GM20431 (cell line): Measurements from ENCODE around the gene CHCHD1.
"Not testable (repeated sequence)": the region's sequence is repeated elsewhere in the genome, so short reads cannot be mapped to it uniquely, and the experiment has no call there.

ENCODE experiments used
- in situ Hi-C: fragments of 300-500 bp; cut with MseI, MboI; formaldehyde crosslinking; loops from one replicate; pipeline ENCODE4 v1.15.0; 2020; ENCODE audit warnings: low sequenced_read_pairs; ENCODE audit not compliant: unreplicated experiment

CHCHD1 gene

DNA sequence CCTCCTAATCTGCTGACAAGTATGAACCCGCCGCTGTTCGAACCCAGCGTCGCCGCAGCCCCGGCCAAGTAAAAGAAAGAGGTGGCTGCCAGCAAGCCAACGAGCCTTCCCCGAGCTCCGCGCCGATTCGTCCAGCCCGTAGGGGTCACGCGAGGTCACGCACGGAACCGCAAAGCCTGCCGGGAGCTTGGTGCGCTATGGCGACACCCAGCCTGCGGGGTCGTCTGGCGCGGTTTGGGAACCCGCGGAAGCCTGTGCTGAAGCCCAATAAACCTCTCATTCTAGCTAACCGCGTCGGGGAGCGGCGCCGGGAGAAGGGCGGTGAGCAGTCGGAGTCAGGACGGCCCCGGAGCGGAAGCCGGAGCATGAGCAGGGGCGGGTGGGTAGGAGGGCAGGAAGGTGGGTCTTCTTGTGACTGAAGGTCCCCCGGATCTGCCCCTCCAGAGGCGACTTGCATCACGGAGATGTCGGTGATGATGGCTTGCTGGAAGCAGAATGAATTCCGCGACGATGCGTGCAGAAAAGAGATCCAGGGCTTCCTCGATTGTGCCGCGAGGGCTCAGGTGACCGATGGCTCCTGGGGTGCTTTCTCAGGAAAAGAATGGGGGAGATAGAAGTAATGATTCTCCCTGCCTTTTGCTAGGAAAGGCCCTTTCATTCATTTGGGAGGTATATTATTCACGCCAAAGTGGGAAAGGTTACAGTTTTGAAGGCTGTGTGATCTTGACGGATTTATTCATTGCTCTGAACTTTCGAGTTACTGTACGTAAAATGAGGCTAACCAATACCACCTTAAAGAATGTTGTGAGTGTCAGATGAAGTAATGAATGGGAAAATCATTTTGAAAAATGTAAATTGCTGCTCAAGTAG, at the start of gene CHCHD1:
CHCHD1 (plus strand) TSS at position 170 of the 870 bp plus-strand sequence; CDS start at position 198, 28 bp downstream.
- in situ Hi-C loops, result no loop called here

DNA sequence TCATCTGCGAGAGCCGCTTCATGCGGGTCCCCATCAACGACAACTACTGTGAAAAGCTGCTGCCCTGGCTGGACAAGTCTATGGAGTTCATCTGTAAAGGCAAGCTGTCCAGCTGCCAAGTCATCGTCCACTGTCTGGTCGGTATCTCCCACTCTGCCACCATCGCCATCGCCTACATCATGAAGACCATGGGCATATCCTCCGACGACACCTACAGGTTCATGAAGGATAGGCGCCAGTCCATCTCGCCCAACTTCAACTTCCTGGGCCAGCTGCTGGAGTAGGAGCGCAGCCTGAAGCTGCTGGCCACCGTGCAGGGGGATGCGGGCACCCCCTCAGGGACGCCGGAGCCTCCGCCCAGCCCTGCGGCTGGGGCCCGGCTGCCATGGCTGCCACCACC, 49.4 kb upstream of the CHCHD1 start:
- in situ Hi-C loops, result no loop called here

DNA sequence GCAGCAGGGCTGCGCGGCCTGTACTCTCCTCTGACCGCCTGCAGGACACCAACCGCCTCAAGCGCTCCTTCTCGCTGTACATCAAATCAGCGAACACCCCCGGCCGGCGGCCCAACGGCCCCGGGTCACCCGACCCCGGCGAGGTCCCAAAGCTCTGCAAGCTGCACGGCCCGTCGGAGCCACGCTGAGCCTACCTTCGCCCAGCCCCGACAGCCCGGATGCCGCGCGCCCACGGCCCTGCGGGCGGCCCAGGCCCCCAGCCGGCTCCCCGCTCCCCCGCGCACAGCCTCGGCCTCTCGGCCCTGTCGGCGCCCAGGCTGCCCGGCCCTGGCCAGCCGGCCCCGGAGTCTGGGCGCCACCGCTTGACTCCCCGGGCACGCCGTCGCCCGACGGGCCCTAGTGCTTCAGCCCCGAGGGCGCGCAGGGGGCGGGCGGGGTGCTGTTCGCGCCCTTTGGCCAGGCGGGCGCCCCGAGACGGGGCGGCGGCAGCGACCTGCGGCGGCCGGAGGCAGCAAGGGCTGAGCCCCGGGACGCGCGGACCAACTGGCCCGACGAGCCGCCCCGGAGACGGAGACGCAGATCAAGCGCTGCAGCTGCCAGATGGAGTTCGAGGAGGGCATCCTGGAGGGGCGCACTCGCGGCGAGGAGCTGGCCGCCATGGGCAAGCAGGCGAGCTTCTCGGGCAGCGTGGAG, 48.8 kb upstream of the CHCHD1 start:
- in situ Hi-C loops, result no loop called here

DNA sequence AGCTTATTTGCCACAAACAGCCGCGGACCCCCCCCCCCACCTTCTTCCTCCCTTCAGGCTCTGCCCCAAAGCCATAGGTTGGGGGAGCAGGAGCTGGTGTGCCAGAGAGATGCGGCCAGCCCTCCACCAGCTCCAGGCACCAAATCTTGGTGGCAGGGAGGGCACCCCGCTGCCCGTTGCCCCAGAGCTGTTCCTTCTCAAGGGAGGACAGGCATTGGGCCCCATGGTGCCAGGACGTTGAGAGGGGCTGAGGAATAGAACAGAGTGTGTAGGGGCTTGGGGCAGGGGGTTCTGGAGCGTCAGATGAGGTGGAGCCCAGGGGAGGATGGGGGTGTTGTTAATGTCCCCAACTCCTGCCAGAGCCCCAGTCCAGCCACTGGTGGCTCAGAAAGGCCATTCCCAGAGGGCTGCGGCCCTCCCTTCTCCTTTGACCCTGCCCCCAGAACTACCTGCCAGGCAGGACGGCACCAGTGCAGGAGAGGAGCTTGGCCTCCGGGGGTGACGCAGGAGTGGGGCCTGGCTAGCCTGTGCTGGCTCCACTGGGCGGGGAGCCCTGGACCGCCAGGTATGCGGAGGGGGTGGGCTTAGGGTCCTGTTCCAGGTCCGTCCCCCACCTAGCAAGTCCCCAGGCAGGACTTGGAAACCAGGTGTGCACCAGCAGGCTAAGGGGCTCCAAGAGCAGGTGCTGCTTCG, 47.7 kb upstream of the CHCHD1 start:
- in situ Hi-C loops, result no loop called here

- in situ Hi-C loops, result no loop called here
These were observed 47.0 kb upstream of the CHCHD1 start for GRCh38 chr10:73734796-73735305.

- in situ Hi-C loops, result not testable (repeated sequence)
These were observed 41.2 kb upstream of the CHCHD1 start for GRCh38 chr10:73740501-73741254.

DNA sequence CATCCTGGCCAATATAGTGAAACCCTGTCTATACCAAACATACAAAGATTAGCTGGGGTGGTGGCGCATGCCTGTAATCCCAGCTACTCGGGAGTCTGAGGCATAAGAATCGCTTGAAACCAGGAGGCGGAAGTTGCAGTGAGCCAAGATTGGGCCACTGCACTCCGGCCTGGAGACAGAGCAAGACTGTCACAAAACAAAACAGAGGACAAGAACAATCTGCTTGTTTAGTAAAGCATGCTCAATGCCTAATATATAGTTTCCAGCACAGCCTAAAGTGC, 39.5 kb upstream of the CHCHD1 start:
- in situ Hi-C loops, result no loop called here

GRCh38 chr10:73743327-73743904, 38.4 kb upstream of the CHCHD1 start:
- in situ Hi-C loops, result no loop called here

GRCh38 chr10:73743905-73744663, 37.8 kb upstream of the CHCHD1 start, which contains the start of gene SEC24C:
Gene SEC24C (plus strand): TSS chr10:73744372. CDS start chr10:73746833, 2,461 bp downstream.
- in situ Hi-C loops, result no loop called here

- in situ Hi-C loops, result no loop called here
These were observed 37.2 kb upstream of the CHCHD1 start for GRCh38 chr10:73744664-73744975.

DNA sequence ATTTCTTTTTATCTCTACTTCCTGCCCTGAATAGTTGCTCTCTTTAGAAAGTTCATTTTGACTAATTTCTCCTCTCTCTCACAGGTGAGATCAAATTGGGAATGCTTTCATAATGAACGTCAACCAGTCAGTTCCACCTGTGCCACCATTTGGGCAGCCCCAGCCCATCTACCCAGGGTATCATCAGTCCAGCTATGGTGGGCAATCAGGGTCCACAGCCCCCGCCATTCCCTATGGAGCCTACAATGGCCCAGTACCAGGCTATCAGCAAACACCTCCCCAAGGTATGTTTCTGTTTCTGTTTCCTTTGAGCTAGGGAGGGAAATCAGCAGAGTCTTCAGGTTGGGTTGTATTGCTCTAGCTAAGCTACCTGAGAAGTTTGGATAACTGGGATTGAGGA, 35.1 kb upstream of the CHCHD1 start:
- in situ Hi-C loops, result no loop called here

GRCh38 chr10:73750819-73751218, 31.0 kb upstream of the CHCHD1 start:
- in situ Hi-C loops, result no loop called here

- in situ Hi-C loops, result no loop called here
These were observed 25.7 kb upstream of the CHCHD1 start for GRCh38 chr10:73756183-73756582.

GRCh38 chr10:73758704-73759511, 22.9 kb upstream of the CHCHD1 start:
- in situ Hi-C loops, result no loop called here

- in situ Hi-C loops, result no loop called here
These were observed 22.2 kb upstream of the CHCHD1 start for GRCh38 chr10:73759512-73760115.

- in situ Hi-C loops, result no loop called here
These were observed 20.1 kb upstream of the CHCHD1 start for GRCh38 chr10:73761781-73762180.

GRCh38 chr10:73762915-73763314, 18.9 kb upstream of the CHCHD1 start:
- in situ Hi-C loops, result no loop called here

- in situ Hi-C loops, result no loop called here
These were observed 18.5 kb upstream of the CHCHD1 start for GRCh38 chr10:73763343-73763742.
